CD4-positive, alpha-beta T cell treated with Interleukin-15 for 4 hours (primary cell): ENCODE results near the gene CAP2.
"Not testable (repeated sequence)": the region's sequence is repeated elsewhere in the genome, so short reads cannot be mapped to it uniquely, and the experiment has no call there.

ENCODE experiments used
- DNase-seq: peaks from one replicate; pipeline ENCODE4 v3.0.0-alpha.2; 2020; ENCODE audit warnings: low spot score

CAP2 gene

DNA sequence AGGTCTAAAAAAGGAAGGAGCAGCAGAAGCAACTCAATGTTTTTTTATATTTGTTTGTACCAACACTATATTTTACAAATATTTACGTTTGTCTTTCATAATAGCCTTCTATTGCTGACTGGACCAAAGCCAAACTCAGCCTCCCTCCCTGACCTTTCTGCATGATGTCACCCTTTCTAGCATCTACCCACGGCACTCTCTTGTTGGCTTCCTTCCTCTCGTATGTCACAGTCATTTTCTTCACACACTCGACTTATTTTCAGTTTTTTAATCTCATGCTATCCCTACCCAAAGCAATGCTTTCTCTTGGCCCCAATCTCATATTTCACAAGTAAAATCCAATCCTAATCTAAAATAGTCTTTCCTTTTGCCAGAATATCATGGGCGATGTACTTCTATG lies 190.4 kb downstream of the CAP2 start:
- DNase-seq = no peak

DNA sequence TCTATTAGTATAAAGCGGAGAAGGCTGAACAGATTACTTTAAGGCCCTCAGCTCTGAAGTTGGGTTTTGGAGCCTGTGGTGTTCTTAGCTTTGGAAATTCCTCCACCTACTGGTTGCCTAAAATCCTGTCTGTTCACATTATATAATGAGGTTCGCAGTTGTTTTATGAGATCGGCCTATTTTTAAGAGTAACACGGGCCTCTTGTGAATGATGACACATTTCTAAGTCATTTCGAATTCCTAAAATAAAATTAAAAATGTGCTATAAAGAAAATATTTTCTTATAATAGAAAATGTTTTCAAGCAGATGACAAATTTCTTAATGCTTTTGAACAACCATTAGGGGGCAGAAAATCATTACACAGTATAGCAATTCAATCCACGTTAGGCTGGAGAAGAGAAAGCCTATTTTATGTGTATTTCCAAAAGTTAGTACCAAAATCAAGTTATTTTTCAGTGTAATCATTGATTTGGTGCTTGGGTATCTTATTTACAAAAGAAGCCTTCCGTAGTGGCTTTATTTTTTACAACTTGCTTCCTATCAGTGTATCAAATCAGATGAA lies 190.9 kb downstream of the CAP2 start:
- DNase-seq = peak; percentile 45

DNA sequence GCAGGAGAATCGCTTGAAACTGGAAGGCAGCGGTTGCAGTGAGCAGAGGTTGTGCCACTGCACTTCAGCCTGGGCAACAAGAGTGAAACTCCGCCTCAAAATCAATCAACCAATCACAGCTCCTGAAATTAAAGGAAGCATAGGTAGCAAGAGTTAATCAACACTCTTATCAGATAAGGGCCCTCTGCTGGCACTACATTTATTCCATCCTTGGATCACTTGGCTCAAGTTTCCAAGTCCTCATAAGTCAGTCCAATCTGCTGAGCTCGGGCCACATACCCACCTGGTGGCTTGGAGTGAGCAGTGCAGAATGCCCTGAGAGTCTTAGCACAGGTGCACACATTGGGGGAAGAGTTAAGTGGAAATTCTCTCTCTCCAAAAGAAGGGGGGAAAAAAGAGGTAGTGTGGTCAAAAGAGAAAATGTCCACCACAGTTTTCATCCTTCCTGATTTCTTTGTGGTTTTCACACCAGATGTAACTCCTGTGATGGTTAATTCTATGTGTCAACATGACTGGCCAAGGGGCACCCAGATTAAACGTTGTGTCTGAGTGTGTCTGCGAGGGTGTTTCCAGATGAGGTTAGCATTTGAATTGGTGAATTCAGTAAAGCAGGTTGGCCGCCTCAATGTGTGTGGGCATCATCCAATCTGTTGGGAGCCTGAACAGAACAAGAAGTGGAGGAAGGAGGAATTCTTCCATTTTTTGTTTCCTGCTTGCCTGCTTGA lies 192.5 kb downstream of the CAP2 start:
- no peak for DNase-seq

DNA sequence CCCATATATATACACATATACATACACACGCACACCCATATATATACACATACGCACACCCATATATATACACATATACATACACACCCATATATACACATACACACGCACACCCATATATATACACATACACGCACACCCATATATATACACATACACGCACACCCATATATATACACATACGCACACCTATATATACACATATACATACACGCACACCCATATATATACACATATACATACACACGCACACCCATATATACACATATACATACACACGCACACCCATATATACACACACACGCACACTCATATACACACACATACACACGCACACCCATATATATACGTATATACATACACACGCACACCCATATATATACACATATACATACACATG lies 193.2 kb downstream of the CAP2 start:
- not testable (repeated sequence) for DNase-seq

DNA sequence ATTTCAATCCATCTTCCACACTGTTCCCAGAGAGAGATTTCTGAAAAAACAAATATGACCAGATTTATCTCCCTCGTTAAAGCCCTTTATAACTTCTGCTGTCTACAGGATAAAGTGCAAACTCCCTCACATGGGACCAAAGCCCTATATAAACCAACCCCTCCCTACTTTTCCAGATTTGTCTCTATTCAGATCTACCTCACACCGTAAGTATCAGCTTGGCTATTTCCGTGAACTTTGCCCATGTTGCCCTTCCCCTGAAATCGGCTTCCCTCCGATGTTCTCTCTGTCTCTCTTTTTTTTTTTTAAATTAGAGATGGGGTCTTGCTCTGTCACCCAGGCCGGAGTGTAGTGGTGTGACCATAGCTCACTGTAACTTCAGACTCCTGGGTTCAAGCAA lies 194.6 kb downstream of the CAP2 start:
- no peak for DNase-seq

DNA sequence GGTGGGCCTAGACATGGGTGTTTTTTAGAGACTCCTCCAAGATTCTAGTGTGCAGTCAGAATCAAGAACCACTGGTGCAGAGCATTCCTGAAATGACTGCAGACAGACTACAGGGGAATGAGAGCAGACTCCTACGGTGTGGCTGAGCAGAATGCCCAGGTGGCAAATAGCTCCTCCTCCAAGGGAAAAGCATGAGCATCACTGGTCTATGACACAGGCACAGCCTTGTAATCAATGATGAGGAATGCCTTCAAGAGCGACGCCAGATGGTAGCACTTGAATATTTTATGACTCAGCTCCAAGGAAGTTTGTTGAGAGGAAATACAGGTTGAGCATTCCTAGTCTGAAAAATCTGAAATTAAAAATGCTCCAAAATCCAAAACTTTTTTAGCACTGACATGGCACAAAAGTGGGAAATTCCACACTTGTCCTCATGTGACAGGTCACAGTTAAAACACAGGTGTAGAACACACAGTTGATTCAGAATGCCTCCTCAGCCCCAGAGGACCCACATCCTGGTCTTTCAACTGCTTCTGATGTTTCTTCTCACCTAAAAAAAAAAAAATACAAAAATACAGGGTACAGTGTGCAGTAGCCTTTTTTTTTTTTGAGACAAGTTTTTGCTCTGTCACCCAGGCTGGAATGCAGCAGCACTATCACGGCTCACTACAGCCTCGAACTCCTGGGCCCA lies 196.2 kb downstream of the CAP2 start:
- no peak for DNase-seq

DNA sequence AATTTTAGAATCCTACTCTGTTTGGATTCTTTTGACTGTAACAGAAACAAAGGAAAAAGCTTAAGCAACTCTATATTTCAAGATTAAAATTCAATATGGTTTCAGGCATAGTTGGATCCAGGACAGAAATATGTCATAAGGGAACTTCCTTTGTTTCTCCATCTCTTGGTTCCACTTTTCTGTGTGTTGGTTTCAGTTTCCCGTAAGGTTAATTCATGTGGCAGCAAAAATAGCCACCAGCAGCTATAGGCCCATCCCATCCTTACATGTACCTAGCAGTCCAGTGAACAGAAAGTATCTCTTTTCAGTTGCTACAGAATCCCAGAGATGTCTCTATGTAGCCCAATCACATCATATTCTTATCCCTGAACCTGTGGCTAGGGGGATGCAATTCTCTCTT lies 197.9 kb downstream of the CAP2 start:
- no peak for DNase-seq

DNA sequence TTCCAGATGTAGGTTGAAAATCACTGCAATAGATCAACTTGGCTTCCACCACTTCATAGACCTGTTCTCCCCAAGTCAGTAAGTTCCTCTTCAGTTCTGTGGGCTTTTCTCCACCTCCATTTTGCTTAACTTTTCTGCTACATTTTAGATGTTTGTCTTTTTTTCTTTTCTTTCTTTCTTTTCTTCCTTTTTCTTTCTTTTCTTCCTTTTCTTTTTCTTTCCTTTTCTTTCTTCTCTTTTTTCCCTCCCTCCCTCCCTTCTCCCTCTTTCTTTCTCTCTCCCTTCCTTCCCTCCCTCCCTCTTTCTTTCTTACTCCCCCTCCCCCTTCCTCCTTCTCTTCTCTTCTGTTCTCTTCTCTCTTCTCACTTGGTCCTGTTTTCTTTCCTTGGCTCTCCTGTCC lies 199.9 kb downstream of the CAP2 start:
- DNase-seq = no peak

DNA sequence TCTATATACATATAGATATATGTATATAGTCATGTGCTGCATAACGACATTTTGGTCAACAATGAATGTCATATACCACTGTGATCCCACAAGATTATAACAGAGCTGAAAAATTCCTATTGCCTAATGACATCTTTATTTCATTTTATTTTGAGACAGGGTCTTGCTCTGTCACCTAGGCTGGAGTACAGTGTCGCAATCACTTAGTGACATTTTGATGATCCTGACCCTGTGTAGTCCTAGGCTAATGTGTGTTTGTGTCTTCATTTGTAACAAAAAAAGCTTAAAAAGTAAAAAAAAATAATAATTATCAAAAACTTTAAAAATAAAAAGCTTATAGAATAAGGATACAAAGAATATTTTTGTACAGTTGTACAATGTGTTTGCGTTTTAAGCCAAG lies 202.7 kb downstream of the CAP2 start:
- no peak for DNase-seq

DNA sequence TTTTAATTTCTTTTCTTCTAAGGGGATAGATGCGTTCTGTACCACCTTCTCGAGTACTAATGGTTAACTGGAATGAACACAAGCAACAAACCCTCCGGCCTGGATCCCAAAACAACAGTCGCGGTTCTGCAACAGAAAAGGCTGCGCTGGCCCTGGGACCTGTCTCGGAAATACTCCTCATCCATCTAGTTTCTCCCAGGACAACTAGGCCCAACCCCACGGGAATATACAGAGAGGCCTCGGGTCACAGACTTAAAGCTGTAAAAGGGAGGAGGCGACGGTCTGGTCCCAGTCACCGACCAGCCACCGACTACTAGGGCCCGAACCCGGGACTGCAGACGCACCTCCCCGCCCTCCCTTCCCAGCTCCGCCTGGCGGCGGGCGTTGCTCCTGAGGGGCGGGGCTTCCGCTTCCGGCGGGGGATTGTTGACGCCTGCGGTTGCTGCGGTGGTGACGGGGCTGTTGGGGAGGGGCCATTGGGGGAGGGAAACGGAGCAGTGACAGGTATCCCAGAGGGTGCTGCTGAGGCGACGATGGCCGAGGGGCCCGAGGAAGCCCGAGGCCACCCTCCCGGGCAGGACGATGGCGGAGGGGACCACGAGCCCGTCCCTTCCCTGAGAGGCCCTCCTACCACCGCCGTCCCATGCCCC lies 206.6 kb downstream of the CAP2 start, which contains the start of gene FAM8A1:
TSS of gene FAM8A1 (plus strand) at position 426 of the 650 bp plus-strand sequence. CDS start at position 534, 108 bp downstream.
- DNase-seq = peak; percentile 94

DNA sequence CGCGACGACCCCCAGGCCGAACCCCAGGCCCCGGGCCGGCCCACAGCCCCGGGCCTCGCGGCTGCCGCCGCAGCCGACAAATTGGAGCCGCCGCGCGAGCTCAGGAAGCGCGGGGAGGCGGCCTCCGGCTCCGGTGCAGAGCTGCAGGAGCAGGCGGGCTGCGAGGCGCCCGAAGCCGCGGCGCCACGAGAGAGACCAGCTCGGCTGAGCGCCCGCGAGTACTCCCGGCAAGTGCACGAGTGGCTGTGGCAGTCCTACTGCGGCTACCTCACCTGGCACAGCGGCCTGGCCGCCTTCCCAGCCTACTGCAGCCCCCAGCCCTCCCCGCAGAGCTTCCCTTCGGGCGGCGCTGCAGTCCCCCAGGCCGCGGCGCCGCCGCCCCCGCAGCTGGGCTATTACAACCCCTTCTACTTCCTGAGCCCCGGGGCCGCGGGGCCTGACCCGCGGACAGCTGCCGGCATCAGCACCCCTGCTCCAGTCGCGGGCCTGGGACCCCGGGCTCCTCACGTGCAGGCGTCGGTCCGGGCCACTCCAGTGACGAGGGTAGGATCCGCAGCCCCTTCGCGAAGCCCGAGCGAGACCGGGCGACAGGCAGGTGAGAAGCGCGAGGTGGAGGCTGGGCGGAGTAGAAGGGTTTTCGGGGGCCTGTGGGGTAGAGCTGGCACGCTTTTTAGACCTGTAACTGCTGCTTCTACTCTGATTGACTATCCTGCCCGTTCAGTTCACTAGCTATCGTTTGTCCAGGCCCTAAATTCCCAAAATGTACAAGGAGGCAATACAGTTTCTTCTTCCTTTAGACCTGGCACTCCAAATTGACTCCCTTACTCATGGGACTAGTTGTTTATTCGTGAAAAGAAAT lies 207.4 kb downstream of the CAP2 start:
- DNase-seq = peak; percentile 25

DNA sequence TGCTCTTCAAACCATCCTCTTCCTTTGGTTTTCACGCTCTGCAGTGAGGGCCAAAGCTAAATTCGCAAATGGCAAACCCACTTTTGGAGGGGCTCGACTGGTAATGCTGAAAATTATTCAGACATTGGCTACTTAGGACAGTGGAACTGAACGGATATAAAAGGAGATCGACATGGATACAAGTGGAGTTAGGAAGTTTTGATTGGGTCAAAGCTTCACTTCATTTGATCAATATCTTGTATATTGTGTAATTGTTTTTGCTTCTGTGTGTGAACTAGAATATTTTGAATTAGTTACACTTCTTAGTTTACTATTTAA lies 207.9 kb downstream of the CAP2 start:
- no peak for DNase-seq

DNA sequence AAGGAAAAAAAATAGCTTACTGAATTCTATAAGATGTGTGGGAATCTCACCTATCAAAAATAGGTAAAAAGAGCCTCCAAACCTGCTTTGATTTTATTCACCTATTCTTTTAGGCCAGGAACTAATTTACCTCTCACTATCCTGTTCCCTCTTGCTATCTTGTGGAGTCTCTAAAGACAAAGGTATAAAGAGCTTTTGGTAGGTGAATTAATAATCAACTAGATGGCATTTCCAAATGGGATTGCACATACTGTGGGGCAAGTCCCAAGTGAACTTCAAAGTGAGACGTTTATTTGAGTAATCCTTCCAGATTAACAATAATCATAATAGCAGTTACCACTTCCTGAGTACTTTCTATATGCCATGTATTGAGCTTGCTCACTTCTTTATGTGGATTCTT lies 209.5 kb downstream of the CAP2 start:
- DNase-seq = no peak

DNA sequence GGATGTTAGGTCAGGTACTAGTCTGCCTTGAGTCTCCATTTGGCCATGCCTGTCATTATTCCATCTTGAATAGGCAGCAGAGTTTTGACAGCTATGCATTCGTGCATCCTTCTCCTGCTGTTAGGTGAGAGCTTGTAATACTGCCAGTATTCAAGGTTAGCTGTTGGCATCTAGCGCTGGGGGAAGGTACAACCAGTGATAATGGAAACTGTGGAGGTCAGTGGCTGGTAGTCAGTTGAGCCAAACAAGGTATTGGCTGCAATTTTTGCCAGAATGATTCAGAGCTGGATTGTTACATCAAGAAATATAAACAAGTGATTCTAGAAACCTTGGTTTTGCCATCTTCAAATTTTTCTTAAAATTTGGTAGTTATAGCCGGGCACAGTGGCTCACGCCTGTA lies 213.2 kb downstream of the CAP2 start:
- DNase-seq = no peak
